GM23248 (cell line): ENCODE results near the gene TXNRD2. TPM values are rescaled to one million over a fixed set of nuclear protein-coding genes. Genes with fewer than 3 reads are reported as not detected.
A peak's percentile ranks its signal among the peaks of the same experiment; 100 is the strongest.

Experiments
- DNase-seq: peaks from one replicate; pipeline ENCODE4 v3.0.0-alpha.2; 2015
- H2AFZ ChIP-seq: fragments of 200-600 bp; sonication (generic); 2 replicates; pipeline ENCODE4 v1.6.1; 2016; ENCODE audit warnings: antibody characterized with exemption
- H3F3A ChIP-seq: fragments of 200-600 bp; sonication (generic); 2 replicates; pipeline ENCODE4 v1.6.1; 2016; ENCODE audit warnings: mild to moderate bottlenecking, antibody characterized with exemption, mixed run types; ENCODE audit not compliant: insufficient read depth
- H3K27ac ChIP-seq: fragments of 200-600 bp; sonication (generic); 2 replicates; pipeline ENCODE4 v1.5.1; 2016; ENCODE audit warnings: mild to moderate bottlenecking
- H3K27me3 ChIP-seq: fragments of 200-600 bp; sonication (generic); replicated peaks from 2 replicates; pipeline ENCODE4 v1.6.1; 2016; ENCODE audit warnings: mild to moderate bottlenecking; ENCODE audit not compliant: insufficient read depth
- H3K36me3 ChIP-seq: fragments of 200-600 bp; sonication (generic); 2 replicates; pipeline ENCODE4 v1.6.1; 2016; ENCODE audit warnings: low read depth, mild to moderate bottlenecking
- H3K4me1 ChIP-seq: fragments of 200-600 bp; sonication (generic); 2 replicates; pipeline ENCODE4 v1.6.1; 2016; ENCODE audit warnings: mild to moderate bottlenecking; ENCODE audit not compliant: insufficient read depth
- H3K4me2 ChIP-seq: fragments of 200-600 bp; sonication (generic); one replicate; pipeline ENCODE4 v1.6.1; 2016; ENCODE audit warnings: mild to moderate bottlenecking; ENCODE audit not compliant: unreplicated experiment
- H3K4me3 ChIP-seq: fragments of 200-600 bp; sonication (generic); 2 replicates; pipeline ENCODE4 v1.5.1; 2016; ENCODE audit warnings: mild to moderate bottlenecking
- H3K79me2 ChIP-seq: fragments of 200-600 bp; sonication (generic); 2 replicates; pipeline ENCODE4 v1.6.1; 2016; ENCODE audit warnings: mild to moderate bottlenecking; ENCODE audit not compliant: insufficient read depth
- H3K9ac ChIP-seq: fragments of 200-600 bp; sonication (generic); 2 replicates; pipeline ENCODE4 v1.6.1; 2016; ENCODE audit warnings: mild to moderate bottlenecking
- H3K9me2 ChIP-seq: fragments of 200-600 bp; sonication (generic); 2 replicates; pipeline ENCODE4 v1.6.1; 2016; ENCODE audit warnings: mixed run types, mild to moderate bottlenecking, moderate library complexity; ENCODE audit not compliant: insufficient read depth
- H3K9me3 ChIP-seq: fragments of 200-600 bp; sonication (generic); one replicate; pipeline ENCODE4 v1.6.1; 2017; ENCODE audit warnings: low read depth
- H4K20me1 ChIP-seq: fragments of 200-600 bp; sonication (generic); 2 replicates; pipeline ENCODE4 v1.6.0; 2016; ENCODE audit not compliant: insufficient read depth
- EZH2 ChIP-seq: fragments of 200-600 bp; sonication (generic); IDR thresholded peaks from 2 replicates; pipeline ENCODE4 v1.6.1; 2018; ENCODE audit warnings: antibody characterized with exemption, mild to moderate bottlenecking; ENCODE audit not compliant: insufficient read depth, poor library complexity, severe bottlenecking
- EZH2phosphoT487 ChIP-seq: fragments of 200-600 bp; sonication (generic); IDR thresholded peaks from 2 replicates; pipeline ENCODE4 v1.6.1; 2018; ENCODE audit warnings: antibody characterized with exemption, moderate library complexity, mild to moderate bottlenecking, low read depth; ENCODE audit not compliant: insufficient read depth
- WGBS, 2 experiments: methylation state at CpG; one replicate each; pipeline ENCODE4 v1.1.6; 2015 to 2017; ENCODE audit warnings: low lambda C conversion rate in 2 of 2, low coverage in 1 of 2; ENCODE audit errors: missing lambda C conversion rate in 2 of 2; 5-methylcytosine and 5-hydroxymethylcytosine counted together
- in situ Hi-C: fragments of 300-500 bp; cut with MboI; formaldehyde crosslinking; loops from 2 replicates; pipeline ENCODE4 v1.15.0; 2020
- polyA plus RNA-seq: library from polyadenylated mRNA; unstranded; fragments of >200 nt; fragmentation: Nextera tagmentation; extraction: Ambion mirVana; gene quantifications from 2 replicates; pipeline ENCODE4 v1.2.1, GENCODE V29; 2016
- total RNA-seq: library from RNA; depleted of rRNA; stranded (reverse); fragments of >200 nt; shearing (Covaris generic); gene quantifications from 2 replicates; pipeline ENCODE4 v1.2.3, GENCODE V29; 2014

Gene TXNRD2
- total and polyA plus RNA-seq, 2 experiments from 2014 or later = 20.1 to 24.8 TPM

- no peaks in the 10 kb centered on the region for H3K36me3 ChIP-seq
- H3K9me3 ChIP-seq = no peaks in the 10 kb centered on the region
- peaks cover 30% of the 10 kb centered on the region for H3F3A ChIP-seq
- no peak overlapping the region for H3K4me2 ChIP-seq
- H3K4me3 ChIP-seq = no peak overlapping the region
- H3K79me2 ChIP-seq = peaks cover 84% of the 10 kb centered on the region
- no peak for DNase-seq
- H3K9me2 ChIP-seq = no peaks in the 10 kb centered on the region
- in situ Hi-C loops = no loop called here
- H2AFZ ChIP-seq = no peak overlapping the region
- 78 to 79% methylated on average over 8 to 9 of the region's 9 CpGs for WGBS, 2 experiments
- no peak overlapping the region for H3K27ac ChIP-seq
- H4K20me1 ChIP-seq = no peaks in the 10 kb centered on the region
- peaks cover 16% of the 10 kb centered on the region for H3K4me1 ChIP-seq
- no peaks in the 10 kb centered on the region for H3K27me3 ChIP-seq
- TF ChIP-seq EZH2 (no peak), EZH2phosphoT487 (no peak)
- H3K9ac ChIP-seq = no peak overlapping the region
Measured at GRCh38 chr22:19849835-19850762, 91.5 kb downstream of the TXNRD2 start.

GRCh38 chr22:19848298-19849224 lies 93.1 kb downstream of the TXNRD2 start:
- no peaks in the 10 kb centered on the region for H4K20me1 ChIP-seq
- no peak overlapping the region for H3K4me3 ChIP-seq
- TF ChIP-seq EZH2 (no peak), EZH2phosphoT487 (no peak)
- H3K79me2 ChIP-seq = peaks cover 72% of the 10 kb centered on the region
- no peak overlapping the region for H3K4me2 ChIP-seq
- no peak overlapping the region for H2AFZ ChIP-seq
- H3K9me2 ChIP-seq = no peaks in the 10 kb centered on the region
- H3K9me3 ChIP-seq = no peaks in the 10 kb centered on the region
- H3K27ac ChIP-seq = no peak overlapping the region
- in situ Hi-C loops = no loop called here
- 48 to 56% methylated on average over 7 of the region's 7 CpGs for WGBS, 2 experiments
- H3K9ac ChIP-seq = no peak overlapping the region
- no peaks in the 10 kb centered on the region for H3K27me3 ChIP-seq
- H3K4me1 ChIP-seq = peaks cover 30% of the 10 kb centered on the region
- no peaks in the 10 kb centered on the region for H3K36me3 ChIP-seq
- peak; percentile 57 for DNase-seq
- peaks cover 35% of the 10 kb centered on the region for H3F3A ChIP-seq

DNA sequence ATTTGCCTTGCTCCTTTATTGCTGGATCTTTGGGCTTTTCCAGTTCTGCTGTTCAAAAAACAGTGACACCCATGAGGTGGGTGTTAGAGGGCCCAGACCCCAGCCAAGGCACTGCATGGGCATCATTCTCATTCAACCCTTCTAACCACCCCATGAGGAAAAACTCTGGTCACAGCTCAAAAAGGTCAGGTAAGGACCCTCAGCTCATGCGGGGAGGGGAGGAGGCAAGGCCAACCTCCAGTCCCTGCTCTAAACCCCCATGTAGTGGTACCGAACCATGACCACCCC lies 94.3 kb downstream of the TXNRD2 start:
- Histone ChIP-seq H3K36me3 (no peaks in the 10 kb centered on the region), H4K20me1 (no peaks in the 10 kb centered on the region), H3F3A (peaks cover 35% of the 10 kb centered on the region), H3K4me2 (no peak overlapping the region), H3K79me2 (peaks cover 71% of the 10 kb centered on the region), H3K27me3 (no peaks in the 10 kb centered on the region), H3K9ac (no peak overlapping the region), H2AFZ (no peak overlapping the region), H3K27ac (no peak overlapping the region), H3K4me1 (peaks cover 23% of the 10 kb centered on the region), H3K4me3 (no peak overlapping the region), H3K9me2 (no peaks in the 10 kb centered on the region), H3K9me3 (no peaks in the 10 kb centered on the region)
- no peak for DNase-seq
- WGBS, 2 experiments = 90 to 97% methylated on average over 2 of the region's 2 CpGs
- no peak for TF ChIP-seq EZH2
- in situ Hi-C loops = no loop called here

- Histone ChIP-seq H4K20me1 (no peaks in the 10 kb centered on the region), H3K27ac (no peak overlapping the region), H3K79me2 (peaks cover 68% of the 10 kb centered on the region), H3K9me2 (no peaks in the 10 kb centered on the region), H3K27me3 (no peaks in the 10 kb centered on the region), H3K4me1 (peaks cover 21% of the 10 kb centered on the region), H3K36me3 (no peaks in the 10 kb centered on the region), H3K4me3 (no peak overlapping the region), H3K4me2 (no peak overlapping the region), H3K9me3 (no peaks in the 10 kb centered on the region), H3K9ac (no peak overlapping the region), H3F3A (peaks cover 35% of the 10 kb centered on the region), H2AFZ (no peak overlapping the region)
- in situ Hi-C loops = no loop called here
- WGBS, 2 experiments = 93 to 95% methylated on average over 9 of the region's 9 CpGs
- TF ChIP-seq EZH2 = no peak
- TF ChIP-seq EZH2phosphoT487 = no peak
- DNase-seq = no peak
Measured at GRCh38 chr22:19846620-19847344, 94.8 kb downstream of the TXNRD2 start.
